NCI-H187 (cell line): Measurements from ENCODE around the gene MRPL54.

Experiments
- DNase-seq, 2 experiments: peaks; one replicate each; lab custom pipeline; 2025; lab: John Stamatoyannopoulos, UW

Gene MRPL54

GRCh38 chr19:3762501-3763459, at the start of gene MRPL54:
Gene MRPL54 (plus strand): TSS chr19:3762682. CDS start chr19:3762701, 19 bp downstream.
- DNase-seq: peak; percentile 98 to 99

GRCh38 chr19:3716147-3716668, 46.3 kb upstream of the MRPL54 start:
- DNase-seq: no peak

- no peak for DNase-seq
Measured at GRCh38 chr19:3719868-3720267, 42.6 kb upstream of the MRPL54 start.

- DNase-seq: no peak
Measured at GRCh38 chr19:3720349-3720917, 42.0 kb upstream of the MRPL54 start.

GRCh38 chr19:3721131-3721886, 41.2 kb upstream of the MRPL54 start:
- DNase-seq: peak; percentile 94 to 96

GRCh38 chr19:3721887-3722442, 40.5 kb upstream of the MRPL54 start:
- no peak for DNase-seq

- DNase-seq: no peak
Measured at GRCh38 chr19:3722443-3723109, 39.9 kb upstream of the MRPL54 start.

GRCh38 chr19:3723110-3723488, 39.4 kb upstream of the MRPL54 start:
- no peak for DNase-seq

GRCh38 chr19:3723883-3724282, 38.6 kb upstream of the MRPL54 start:
- no peak for DNase-seq

- no peak for DNase-seq
Measured at GRCh38 chr19:3725121-3725520, 37.4 kb upstream of the MRPL54 start.

GRCh38 chr19:3725640-3726310, 36.7 kb upstream of the MRPL54 start:
- DNase-seq: peak; percentile 31 to 76

GRCh38 chr19:3730457-3730958, 32.0 kb upstream of the MRPL54 start:
- no peak for DNase-seq

- DNase-seq: no peak
Measured at GRCh38 chr19:3732108-3732507, 30.4 kb upstream of the MRPL54 start.

GRCh38 chr19:3733549-3734309, 28.8 kb upstream of the MRPL54 start:
- DNase-seq: no peak

GRCh38 chr19:3734310-3734600, 28.2 kb upstream of the MRPL54 start:
- DNase-seq: no peak

- no peak for DNase-seq
Measured at GRCh38 chr19:3736106-3736724, 26.3 kb upstream of the MRPL54 start.

- no peak for DNase-seq
Measured at GRCh38 chr19:3737487-3738205, 24.8 kb upstream of the MRPL54 start.

- DNase-seq: no peak
Measured at GRCh38 chr19:3738477-3739220, 23.8 kb upstream of the MRPL54 start.
